ENCODE results near the gene ZMYND12.

ZMYND12 gene

GRCh38 chr1:42392967-42393848, 62.6 kb downstream of the ZMYND12 start:
- no peak for DNase-seq (ENCODE audit: extremely low read depth in 1 of 2, low read depth in 1 of 2)

- DNase-seq (ENCODE audit: extremely low read depth in 1 of 2, low read depth in 1 of 2), result no peak
Observed at GRCh38 chr1:42392255-42392654, 63.6 kb downstream of the ZMYND12 start.

GRCh38 chr1:42386051-42386450, 69.8 kb downstream of the ZMYND12 start:
- no peak for DNase-seq (ENCODE audit: extremely low read depth in 1 of 2, low read depth in 1 of 2)

- no peak for DNase-seq (ENCODE audit: extremely low read depth in 1 of 2, low read depth in 1 of 2)
Observed at GRCh38 chr1:42385283-42385682, 70.5 kb downstream of the ZMYND12 start.

- no peak for DNase-seq (ENCODE audit: extremely low read depth in 1 of 2, low read depth in 1 of 2)
Observed at GRCh38 chr1:42381280-42381673, 74.5 kb downstream of the ZMYND12 start.

- DNase-seq (ENCODE audit: extremely low read depth in 1 of 2, low read depth in 1 of 2), result peak; percentile 29 to 32
Observed at GRCh38 chr1:42380586-42381279, 75.1 kb downstream of the ZMYND12 start, which contains the start of gene RIMKLA. Gene RIMKLA (plus strand): TSS chr1:42380792. CDS start chr1:42380935, 143 bp downstream.
